GM19023 (cell line): ENCODE measurements around the gene SESN1.
"Not testable (repeated sequence)": the region's sequence is repeated elsewhere in the genome, so short reads cannot be mapped to it uniquely, and the experiment has no call there.

Experiments used
- ATAC-seq: cut with Tn5 transposase; IDR thresholded peaks from one replicate; pipeline ENCODE4 v1.9.1; 2021; ENCODE audit warnings: mild to moderate bottlenecking, moderate library complexity; ENCODE audit not compliant: unreplicated experiment

Gene SESN1

GRCh38 chr6:109002882-109003281 lies 91.8 kb downstream of the SESN1 start:
- ATAC-seq = no peak

DNA sequence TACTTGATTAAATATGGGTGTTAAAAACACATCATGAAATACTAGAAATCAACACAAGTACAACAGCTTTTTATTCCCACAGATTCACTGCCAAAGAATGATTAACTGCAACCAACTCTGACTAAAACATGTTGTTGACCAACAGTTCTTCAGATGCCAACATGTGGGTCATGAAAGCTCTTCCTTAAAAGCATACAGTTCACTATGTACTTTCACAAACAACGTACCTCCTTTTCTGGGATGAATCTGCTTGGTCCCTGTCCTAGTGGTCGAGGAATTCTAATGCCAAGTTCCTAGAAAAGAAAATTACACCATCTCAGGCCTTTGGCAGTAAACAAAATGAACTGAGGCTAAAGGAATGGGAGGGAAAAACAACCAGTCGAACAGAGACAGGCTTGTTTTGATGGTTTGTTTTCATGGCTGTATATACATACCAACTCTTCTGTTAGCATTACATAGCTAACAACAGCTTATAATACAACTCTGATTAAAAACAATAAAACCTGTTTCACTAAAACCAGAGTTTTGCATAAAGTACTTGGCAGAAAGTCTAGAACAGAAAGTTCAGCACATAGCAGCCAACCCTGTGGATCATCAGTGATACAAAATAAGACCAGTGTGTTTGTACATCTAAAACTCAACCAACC lies 92.5 kb downstream of the SESN1 start:
- no peak for ATAC-seq

DNA sequence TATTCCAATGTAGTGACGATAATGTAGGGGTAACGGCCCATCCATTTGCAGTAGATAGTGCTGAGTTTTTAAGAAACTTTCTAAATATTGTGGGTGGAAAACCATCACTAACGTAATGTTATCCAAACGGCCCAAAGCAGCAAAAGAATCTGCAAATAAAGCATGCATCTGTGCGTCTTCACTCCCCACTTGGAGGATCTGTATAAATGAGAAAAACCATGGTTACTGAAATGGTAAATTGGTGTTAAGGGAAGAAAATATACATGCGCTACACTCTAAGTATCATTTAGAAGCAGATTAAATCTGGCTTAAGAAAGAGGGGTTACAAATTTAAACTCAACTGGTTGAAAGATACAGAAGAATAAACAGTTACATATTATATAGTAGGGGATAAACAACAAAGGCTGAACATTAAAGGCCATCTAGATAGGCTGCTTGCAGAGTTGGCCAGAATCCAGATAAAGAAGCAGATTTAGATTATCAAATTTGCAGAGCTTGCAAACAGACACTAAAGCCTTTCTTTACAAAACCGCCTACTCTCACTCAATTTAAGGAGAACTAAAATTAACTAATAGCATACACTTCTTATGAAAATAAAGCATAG lies 93.3 kb downstream of the SESN1 start:
- no peak for ATAC-seq

GRCh38 chr6:109000289-109000688 lies 94.4 kb downstream of the SESN1 start:
- no peak for ATAC-seq

- no peak for ATAC-seq
Observed at GRCh38 chr6:108999428-108999827, 95.2 kb downstream of the SESN1 start.

- no peak for ATAC-seq
Observed at GRCh38 chr6:108998485-108998884, 96.2 kb downstream of the SESN1 start.

DNA sequence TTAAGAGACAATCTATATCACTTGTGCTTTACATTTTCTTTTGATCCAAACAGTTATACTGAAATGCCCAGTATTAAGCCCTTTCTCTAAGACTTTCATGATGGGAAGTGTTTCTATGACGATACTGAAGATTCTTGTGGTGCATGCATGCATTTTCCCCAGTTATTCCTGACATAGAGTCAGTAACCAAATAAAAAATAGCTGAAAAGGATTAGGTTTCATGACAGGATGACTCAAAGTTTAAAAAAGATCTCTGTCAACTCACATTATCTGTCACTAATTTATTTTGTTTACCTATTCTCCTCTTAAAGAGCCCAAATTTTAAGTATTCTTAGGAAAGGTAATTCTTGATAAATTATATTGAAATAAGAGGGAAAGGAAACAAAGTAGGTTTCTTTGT lies 98.4 kb downstream of the SESN1 start:
- ATAC-seq = no peak

- no peak for ATAC-seq
Observed at GRCh38 chr6:108995296-108995695, 99.3 kb downstream of the SESN1 start.

- ATAC-seq = no peak
Observed at GRCh38 chr6:108993876-108994275, 100.8 kb downstream of the SESN1 start.

GRCh38 chr6:108989700-108990099 lies 104.9 kb downstream of the SESN1 start:
- ATAC-seq = no peak

GRCh38 chr6:108988765-108989164 lies 105.9 kb downstream of the SESN1 start:
- ATAC-seq = no peak

- no peak for ATAC-seq
Observed at GRCh38 chr6:108988296-108988695, 106.3 kb downstream of the SESN1 start.

DNA sequence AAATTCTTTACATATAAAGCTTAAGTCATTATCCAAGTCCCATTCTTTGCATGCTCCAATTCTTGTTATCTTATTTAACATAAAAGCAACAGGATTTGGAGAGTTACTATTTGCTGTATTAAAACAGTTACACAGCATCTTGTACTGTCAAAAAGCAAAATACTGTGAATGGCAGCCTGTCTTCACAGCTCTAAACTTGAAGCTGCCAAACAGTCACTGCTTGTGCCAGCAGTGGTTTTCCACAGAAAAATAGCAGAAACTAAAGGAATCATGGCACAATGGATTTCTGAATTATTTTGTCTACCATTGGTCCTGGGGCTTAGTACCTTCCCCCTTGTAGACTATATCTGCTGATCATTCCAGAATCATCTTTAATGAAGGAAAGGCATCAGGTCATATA lies 107.5 kb downstream of the SESN1 start:
- ATAC-seq = no peak

GRCh38 chr6:108985301-108985700 lies 109.3 kb downstream of the SESN1 start:
- ATAC-seq = no peak

- no peak for ATAC-seq
Observed at GRCh38 chr6:108983151-108983550, 111.5 kb downstream of the SESN1 start.

DNA sequence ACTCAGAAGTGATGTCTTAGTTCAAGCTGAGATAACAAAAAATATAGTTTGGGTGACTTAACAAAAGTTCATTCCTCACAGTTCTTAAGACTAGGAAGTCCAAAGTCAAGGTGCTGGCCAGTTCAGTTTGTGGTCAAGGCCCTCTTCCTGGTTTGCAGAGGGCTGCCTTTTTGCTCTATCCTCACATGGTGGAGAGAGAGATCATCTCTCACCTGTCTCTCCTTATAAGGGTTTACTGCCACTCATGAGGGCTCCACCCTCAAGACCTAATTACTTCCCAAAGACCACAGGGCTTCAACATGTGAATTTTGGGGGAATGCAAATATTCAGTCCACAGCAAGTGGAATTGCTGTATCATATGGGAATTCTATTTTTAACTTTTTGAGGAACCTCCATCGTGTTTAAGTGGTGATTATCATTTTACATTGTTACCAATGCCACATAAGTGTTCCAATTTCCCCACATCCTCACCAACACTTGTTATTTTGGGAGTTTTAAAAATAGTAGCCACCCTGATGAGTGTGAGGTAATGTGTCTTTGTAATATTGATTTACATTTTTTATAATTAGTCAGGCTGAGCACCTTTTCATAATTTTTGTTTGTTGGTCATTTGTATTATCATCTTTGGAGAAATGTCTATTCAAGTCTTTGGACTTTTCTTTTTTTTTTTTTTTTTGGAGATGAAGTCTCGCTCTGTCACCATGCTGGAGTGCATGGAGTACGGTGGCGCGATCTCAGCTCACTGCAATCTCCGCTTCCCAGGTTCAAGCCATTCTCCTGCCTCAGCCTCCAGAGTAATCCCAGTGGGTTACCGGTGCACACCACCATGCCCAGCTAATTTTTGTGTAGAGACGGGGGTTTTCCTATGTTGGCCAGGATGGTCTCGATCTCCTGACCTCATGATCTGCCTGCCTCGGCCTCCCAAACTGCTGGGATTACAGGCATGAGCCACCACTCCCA lies 112.2 kb downstream of the SESN1 start:
- ATAC-seq = no peak

- not testable (repeated sequence) for ATAC-seq
Observed at GRCh38 chr6:108978638-108979037, 116.0 kb downstream of the SESN1 start.

GRCh38 chr6:108974201-108974600 lies 120.4 kb downstream of the SESN1 start:
- no peak for ATAC-seq

- ATAC-seq = no peak
Observed at GRCh38 chr6:108969776-108970175, 124.9 kb downstream of the SESN1 start.

GRCh38 chr6:108968325-108969316 lies 126.0 kb downstream of the SESN1 start:
- no peak for ATAC-seq
